ES-I3 (cell line): Measurements from ENCODE around the gene PALM3.
A peak's percentile ranks its signal among the peaks of the same experiment; 100 is the strongest.
"Not testable (repeated sequence)": the region's sequence is repeated elsewhere in the genome, so short reads cannot be mapped to it uniquely, and the experiment has no call there.

Experiments
- H3K36me3 ChIP-seq: 2 replicates; pipeline ENCODE4 v1.6.1; 2013; ENCODE audit warnings: mild to moderate bottlenecking, low read length, control low read depth, moderate library complexity; ENCODE audit not compliant: insufficient read depth
- H3K4me1 ChIP-seq: 2 replicates; pipeline ENCODE4 v1.6.1; 2013; ENCODE audit warnings: mild to moderate bottlenecking, control low read depth, low read length; ENCODE audit not compliant: insufficient read depth
- H3K9ac ChIP-seq: 2 replicates; pipeline ENCODE4 v1.6.1; 2013; ENCODE audit warnings: low read depth, mild to moderate bottlenecking, low read length, moderate library complexity
- H3K9me3 ChIP-seq: 2 replicates; pipeline ENCODE4 v1.6.1; 2013; ENCODE audit warnings: mild to moderate bottlenecking, low read length, moderate library complexity; ENCODE audit not compliant: control insufficient read depth, insufficient read depth

Gene PALM3

GRCh38 chr19:14058182-14059092 lies 3.4 kb downstream of the PALM3 start:
- no peaks in the 10 kb centered on the region for H3K9me3 ChIP-seq
- peak overlapping the region; percentile 48; the same call in 1 of the 2 replicates for H3K9ac ChIP-seq
- H3K4me1 ChIP-seq, result peaks cover 7% of the 10 kb centered on the region; the same call in 1 of the 2 replicates
- no peaks in the 10 kb centered on the region for H3K36me3 ChIP-seq

GRCh38 chr19:14056741-14057356 lies 5.0 kb downstream of the PALM3 start:
- no peaks in the 10 kb centered on the region for H3K36me3 ChIP-seq
- H3K9ac ChIP-seq, result peak overlapping the region; percentile 60
- H3K4me1 ChIP-seq, result peaks cover 7% of the 10 kb centered on the region; the same call in 1 of the 2 replicates
- H3K9me3 ChIP-seq, result no peaks in the 10 kb centered on the region

- H3K9me3 ChIP-seq, result no peaks in the 10 kb centered on the region
- no peaks in the 10 kb centered on the region for H3K36me3 ChIP-seq
- peaks cover 7% of the 10 kb centered on the region; the same call in 1 of the 2 replicates for H3K4me1 ChIP-seq
- no peak overlapping the region for H3K9ac ChIP-seq
Observed at GRCh38 chr19:14056069-14056666, 5.7 kb downstream of the PALM3 start.

- Histone ChIP-seq H3K36me3 (no peaks in the 10 kb centered on the region), H3K9ac (no peak overlapping the region), H3K4me1 (peaks cover 7% of the 10 kb centered on the region; the same call in 1 of the 2 replicates), H3K9me3 (no peaks in the 10 kb centered on the region)
Observed at GRCh38 chr19:14055396-14055795, 6.5 kb downstream of the PALM3 start.

GRCh38 chr19:14054721-14055120 lies 7.2 kb downstream of the PALM3 start:
- no peaks in the 10 kb centered on the region for H3K9me3 ChIP-seq
- H3K4me1 ChIP-seq, result peaks cover 7% of the 10 kb centered on the region; the same call in 1 of the 2 replicates
- no peak overlapping the region for H3K9ac ChIP-seq
- no peaks in the 10 kb centered on the region for H3K36me3 ChIP-seq

GRCh38 chr19:14054099-14054498 lies 7.8 kb downstream of the PALM3 start:
- Histone ChIP-seq H3K9me3 (no peaks in the 10 kb centered on the region), H3K4me1 (peaks cover 7% of the 10 kb centered on the region; the same call in 1 of the 2 replicates), H3K36me3 (no peaks in the 10 kb centered on the region), H3K9ac (no peak overlapping the region)

GRCh38 chr19:14053500-14053899 lies 8.4 kb downstream of the PALM3 start:
- H3K4me1 ChIP-seq, result peaks cover 4% of the 10 kb centered on the region; the same call in 1 of the 2 replicates
- no peaks in the 10 kb centered on the region for H3K9me3 ChIP-seq
- no peaks in the 10 kb centered on the region for H3K36me3 ChIP-seq
- no peak overlapping the region for H3K9ac ChIP-seq

GRCh38 chr19:14053032-14053431 lies 8.8 kb downstream of the PALM3 start:
- H3K9me3 ChIP-seq, result peaks cover 2% of the 10 kb centered on the region; the same call in 1 of the 2 replicates
- no peaks in the 10 kb centered on the region for H3K36me3 ChIP-seq
- no peaks in the 10 kb centered on the region for H3K4me1 ChIP-seq
- H3K9ac ChIP-seq, result no peak overlapping the region

GRCh38 chr19:14052470-14052869 lies 9.4 kb downstream of the PALM3 start:
- Histone ChIP-seq H3K36me3 (no peaks in the 10 kb centered on the region), H3K4me1 (no peaks in the 10 kb centered on the region), H3K9me3 (peaks cover 2% of the 10 kb centered on the region; the same call in 1 of the 2 replicates), H3K9ac (no peak overlapping the region)

GRCh38 chr19:14051980-14052379 lies 9.9 kb downstream of the PALM3 start:
- H3K4me1 ChIP-seq, result no peaks in the 10 kb centered on the region
- H3K9ac ChIP-seq, result no peak overlapping the region
- no peaks in the 10 kb centered on the region for H3K36me3 ChIP-seq
- peaks cover 2% of the 10 kb centered on the region; the same call in 1 of the 2 replicates for H3K9me3 ChIP-seq

- H3K9ac ChIP-seq, H3K36me3 ChIP-seq: not testable (repeated sequence)
Observed at GRCh38 chr19:14050961-14051360, 10.9 kb downstream of the PALM3 start.

GRCh38 chr19:14050512-14050911 lies 11.4 kb downstream of the PALM3 start:
- peaks cover 2% of the 10 kb centered on the region; the same call in 1 of the 2 replicates for H3K9me3 ChIP-seq
- no peaks in the 10 kb centered on the region for H3K4me1 ChIP-seq
- H3K36me3 ChIP-seq, result no peaks in the 10 kb centered on the region
- H3K9ac ChIP-seq, result no peak overlapping the region

More at GRCh38 chr19:14050961-14051360, 10.9 kb downstream of the PALM3 start:
- not testable (repeated sequence) for H3K4me1 ChIP-seq, H3K9me3 ChIP-seq

GRCh38 chr19:14048443-14049153 lies 13.3 kb downstream of the PALM3 start:
- Histone ChIP-seq H3K4me1 (no peaks in the 10 kb centered on the region), H3K9me3 (peaks cover 2% of the 10 kb centered on the region; the same call in 1 of the 2 replicates), H3K36me3 (no peaks in the 10 kb centered on the region), H3K9ac (no peak overlapping the region)

GRCh38 chr19:14047866-14048265 lies 14.0 kb downstream of the PALM3 start:
- not testable (repeated sequence) for H3K9me3 ChIP-seq, H3K9ac ChIP-seq, H3K4me1 ChIP-seq, H3K36me3 ChIP-seq
